CD14-positive monocyte (primary cell): ENCODE measurements around the gene MYPN. TPM values are rescaled to one million over a fixed set of nuclear protein-coding genes. Genes with fewer than 3 reads are reported as not detected.

Experiments
- DNase-seq, 3 donors: peaks; one replicate each; pipeline ENCODE4 v3.0.0-alpha.2; 2011 to 2022
- H2AFZ ChIP-seq: 2 replicates; pipeline ENCODE4 v1.6.0; 2012; ENCODE audit warnings: mild to moderate bottlenecking, low read depth, low read length, inconsistent platforms; ENCODE audit not compliant: insufficient read depth, poor library complexity, severe bottlenecking
- H3K27ac ChIP-seq, 2 donors: 1 replicate in 1 of 2; 2 replicates in 1 of 2; pipeline ENCODE4 v1.5.1; 2012 to 2013; ENCODE audit warnings: low read length in 2 of 2, control low read depth in 1 of 2, inconsistent platforms in 1 of 2, low read depth in 1 of 2, mild to moderate bottlenecking in 1 of 2
- H3K27me3 ChIP-seq, 2 donors: one replicate each; pipeline versions ENCODE4 v1.6.0 to v1.6.1; 2011 to 2013; ENCODE audit warnings: low read length in 2 of 2; ENCODE audit not compliant: control insufficient read depth in 2 of 2, insufficient read depth in 2 of 2
- H3K36me3 ChIP-seq, 2 donors: replicated peaks in 1 of 2; 1 replicate in 1 of 2; 2 replicates in 1 of 2; pipeline versions ENCODE4 v1.5.1 to v1.6.1; 2012 to 2013; ENCODE audit warnings: low read length in 2 of 2, control low read depth in 1 of 2, inconsistent platforms in 1 of 2, mild to moderate bottlenecking in 1 of 2; ENCODE audit not compliant: insufficient read depth in 2 of 2, control insufficient read depth in 1 of 2
- H3K4me1 ChIP-seq, 2 donors: 1 replicate in 1 of 2; 2 replicates in 1 of 2; pipeline versions ENCODE4 v1.5.1 to v1.6.1; 2012 to 2013; ENCODE audit warnings: low read length in 2 of 2, control low read depth in 1 of 2, inconsistent platforms in 1 of 2, mild to moderate bottlenecking in 1 of 2, moderate library complexity in 1 of 2; ENCODE audit not compliant: insufficient read depth in 2 of 2, control insufficient read depth in 1 of 2
- H3K4me2 ChIP-seq: replicated peaks from 2 replicates; pipeline ENCODE3; 2012; ENCODE audit warnings: low read length, moderate library complexity, mild to moderate bottlenecking; ENCODE audit not compliant: poor library complexity, severe bottlenecking; ENCODE audit errors: extremely low read depth
- H3K4me3 ChIP-seq, 3 experiments: fragments of 200-600 bp in 1 of 3; sonication (generic) in 1 of 3; replicated peaks in 1 of 3; 1 replicate in 2 of 3; 2 replicates in 1 of 3; pipeline ENCODE4 v1.5.1; 2011 to 2013; ENCODE audit warnings: low read length in 3 of 3, mild to moderate bottlenecking in 3 of 3, control low read depth in 2 of 3, low read depth in 2 of 3, inconsistent platforms in 1 of 3, moderate library complexity in 1 of 3
- H3K79me2 ChIP-seq: 2 replicates; pipeline ENCODE4 v1.6.0; 2012; ENCODE audit warnings: mild to moderate bottlenecking, control low read depth, inconsistent platforms, low read length, moderate library complexity; ENCODE audit not compliant: insufficient read depth
- H3K9ac ChIP-seq: 2 replicates; pipeline ENCODE4 v1.6.0; 2017; ENCODE audit warnings: low read length, mild to moderate bottlenecking; ENCODE audit not compliant: insufficient read depth, poor library complexity, severe bottlenecking
- H3K9me3 ChIP-seq, 2 donors: replicated peaks in 1 of 2; 1 replicate in 1 of 2; 2 replicates in 1 of 2; pipeline versions ENCODE4 v1.5.1 to v1.6.1; 2012 to 2013; ENCODE audit warnings: low read length in 2 of 2, control low read depth in 1 of 2; ENCODE audit not compliant: control insufficient read depth in 1 of 2, insufficient read depth in 1 of 2
- H4K20me1 ChIP-seq: 2 replicates; pipeline ENCODE4 v1.6.0; 2012; ENCODE audit warnings: mild to moderate bottlenecking, low read length, control low read depth, moderate library complexity; ENCODE audit not compliant: insufficient read depth
- H3K27ac Mint-ChIP-seq, 7 donors: one replicate each; pipeline ENCODE4 v1.8.0; 2020; ENCODE audit warnings: mild to moderate bottlenecking in 7 of 7, mixed read lengths in 7 of 7, moderate library complexity in 6 of 7, inconsistent platforms in 2 of 7
- H3K27me3 Mint-ChIP-seq, 3 donors: one replicate each; pipeline ENCODE4 v1.8.0; 2021 to 2022; ENCODE audit warnings: low read depth in 3 of 3, mild to moderate bottlenecking in 3 of 3, mixed read lengths in 3 of 3, moderate library complexity in 3 of 3, inconsistent platforms in 1 of 3
- H3K36me3 Mint-ChIP-seq, 2 donors: one replicate each; pipeline ENCODE4 v1.8.0; 2020; ENCODE audit warnings: mixed read lengths in 2 of 2, inconsistent platforms in 1 of 2, mild to moderate bottlenecking in 1 of 2
- H3K4me1 Mint-ChIP-seq: one replicate; pipeline ENCODE4 v1.8.0; 2020; ENCODE audit warnings: mild to moderate bottlenecking, mixed read lengths
- H3K4me3 Mint-ChIP-seq, 2 donors: one replicate each; pipeline ENCODE4 v1.8.0; 2020; ENCODE audit warnings: mild to moderate bottlenecking in 2 of 2, mixed read lengths in 2 of 2, moderate library complexity in 1 of 2
- H3K9me3 Mint-ChIP-seq, 7 donors: one replicate each; pipeline ENCODE4 v1.8.0; 2020 to 2022; ENCODE audit warnings: mixed read lengths in 7 of 7, mild to moderate bottlenecking in 6 of 7, moderate library complexity in 6 of 7, inconsistent platforms in 2 of 7
- WGBS: methylation state at CpG from one replicate; pipeline ENCODE4 v1.1.5; 2013; ENCODE audit warnings: missing lambda C conversion rate; ENCODE audit not compliant: insufficient coverage; 5-methylcytosine and 5-hydroxymethylcytosine counted together
- intact Hi-C, 2 donors: fragments of 100-400 bp; cut with micrococcal nuclease; formaldehyde crosslinking; loops; one replicate each; pipeline versions ENCODE4 v1.15.0 to v1.15.1; 2023
- polyA plus RNA-seq, 3 donors: library from polyadenylated mRNA; depleted of rRNA in 1 of 3; unstranded in 2 of 3; stranded (reverse) in 1 of 3; fragments of 300-500 nt in 2 of 3; fragments of >200 nt in 1 of 3; fragmentation: Illumina TruSeq in 2 of 3; gene quantifications; 1 replicate in 2 of 3; 2 replicates in 1 of 3; pipeline ENCODE4 v1.2.3, GENCODE V29; 2012 to 2021
- TF ChIP-seq, protein P1 (sequence below): fragments of 200-600 bp; IDR thresholded peaks from one replicate; pipeline ENCODE4 v1.8.0; 2022; ENCODE audit warnings: antibody characterized with exemption, mild to moderate bottlenecking

The MYPN gene
- polyA plus RNA-seq, 3 donors = not detected

DNA sequence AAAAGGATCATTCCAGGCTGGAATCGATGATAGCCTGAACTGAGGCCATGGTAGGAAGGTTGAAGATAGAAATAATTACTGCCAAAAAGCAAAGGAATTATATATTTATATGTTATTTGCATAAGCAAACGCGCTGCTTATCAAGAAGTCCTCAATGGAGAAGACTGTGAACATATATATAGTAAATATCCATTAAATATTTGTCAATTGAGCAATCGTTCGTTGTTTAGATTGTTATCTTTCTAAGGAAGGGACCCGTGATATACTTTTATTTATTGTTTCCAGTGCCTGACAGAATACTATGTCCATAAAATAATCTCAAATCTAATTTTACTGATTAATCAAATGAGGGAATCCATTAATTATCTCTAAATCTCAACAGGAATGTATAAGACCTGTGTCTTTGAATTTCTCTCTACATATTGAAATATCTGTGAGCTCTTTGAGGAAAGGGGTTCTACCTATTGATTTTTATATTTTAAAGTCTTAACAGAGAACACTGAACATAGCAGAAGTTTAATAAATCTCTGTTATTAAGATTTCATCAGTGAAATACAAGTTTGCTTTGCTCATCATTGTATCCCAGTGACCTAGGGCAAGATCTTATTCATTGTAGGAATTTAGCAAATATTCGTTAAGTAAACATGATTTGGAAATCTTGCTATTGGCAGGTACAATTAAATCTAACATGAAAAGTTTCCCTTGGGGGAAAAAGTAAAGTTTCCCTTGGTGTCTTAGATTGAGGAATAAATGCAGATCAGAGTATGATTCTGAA is 22.2 kb upstream of the MYPN start:
- no peak overlapping the region for H2AFZ ChIP-seq
- Mint-ChIP-seq H3K27ac (no peak overlapping the region), H3K27me3 (peaks cover 1 to 3% (median 2%) of the 10 kb centered on the region in 3 donors), H3K4me1 (peaks cover 8% of the 10 kb centered on the region), H3K9me3 (peaks cover 0 to 3% (median 0%) of the 10 kb centered on the region in 7 donors), H3K36me3 (no peaks in the 10 kb centered on the region), H3K4me3 (no peak overlapping the region)
- no peaks in the 10 kb centered on the region for H3K4me1 ChIP-seq
- no peak for DNase-seq
- no peaks in the 10 kb centered on the region for H3K9me3 ChIP-seq
- no peak overlapping the region for H3K4me2 ChIP-seq
- WGBS = no CpG with 5 or more reads among the region's 7 CpGs
- no peak overlapping the region for H3K27ac ChIP-seq
- no peaks in the 10 kb centered on the region for H3K27me3 ChIP-seq
- TF ChIP-seq, protein P1, sequence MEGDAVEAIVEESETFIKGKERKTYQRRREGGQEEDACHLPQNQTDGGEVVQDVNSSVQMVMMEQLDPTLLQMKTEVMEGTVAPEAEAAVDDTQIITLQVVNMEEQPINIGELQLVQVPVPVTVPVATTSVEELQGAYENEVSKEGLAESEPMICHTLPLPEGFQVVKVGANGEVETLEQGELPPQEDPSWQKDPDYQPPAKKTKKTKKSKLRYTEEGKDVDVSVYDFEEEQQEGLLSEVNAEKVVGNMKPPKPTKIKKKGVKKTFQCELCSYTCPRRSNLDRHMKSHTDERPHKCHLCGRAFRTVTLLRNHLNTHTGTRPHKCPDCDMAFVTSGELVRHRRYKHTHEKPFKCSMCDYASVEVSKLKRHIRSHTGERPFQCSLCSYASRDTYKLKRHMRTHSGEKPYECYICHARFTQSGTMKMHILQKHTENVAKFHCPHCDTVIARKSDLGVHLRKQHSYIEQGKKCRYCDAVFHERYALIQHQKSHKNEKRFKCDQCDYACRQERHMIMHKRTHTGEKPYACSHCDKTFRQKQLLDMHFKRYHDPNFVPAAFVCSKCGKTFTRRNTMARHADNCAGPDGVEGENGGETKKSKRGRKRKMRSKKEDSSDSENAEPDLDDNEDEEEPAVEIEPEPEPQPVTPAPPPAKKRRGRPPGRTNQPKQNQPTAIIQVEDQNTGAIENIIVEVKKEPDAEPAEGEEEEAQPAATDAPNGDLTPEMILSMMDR = no peak
- H4K20me1 ChIP-seq = no peaks in the 10 kb centered on the region
- H3K79me2 ChIP-seq = no peaks in the 10 kb centered on the region
- no peak overlapping the region for H3K9ac ChIP-seq
- intact Hi-C loops = no loop called here
- no peaks in the 10 kb centered on the region for H3K36me3 ChIP-seq
- H3K4me3 ChIP-seq = no peak overlapping the region

DNA sequence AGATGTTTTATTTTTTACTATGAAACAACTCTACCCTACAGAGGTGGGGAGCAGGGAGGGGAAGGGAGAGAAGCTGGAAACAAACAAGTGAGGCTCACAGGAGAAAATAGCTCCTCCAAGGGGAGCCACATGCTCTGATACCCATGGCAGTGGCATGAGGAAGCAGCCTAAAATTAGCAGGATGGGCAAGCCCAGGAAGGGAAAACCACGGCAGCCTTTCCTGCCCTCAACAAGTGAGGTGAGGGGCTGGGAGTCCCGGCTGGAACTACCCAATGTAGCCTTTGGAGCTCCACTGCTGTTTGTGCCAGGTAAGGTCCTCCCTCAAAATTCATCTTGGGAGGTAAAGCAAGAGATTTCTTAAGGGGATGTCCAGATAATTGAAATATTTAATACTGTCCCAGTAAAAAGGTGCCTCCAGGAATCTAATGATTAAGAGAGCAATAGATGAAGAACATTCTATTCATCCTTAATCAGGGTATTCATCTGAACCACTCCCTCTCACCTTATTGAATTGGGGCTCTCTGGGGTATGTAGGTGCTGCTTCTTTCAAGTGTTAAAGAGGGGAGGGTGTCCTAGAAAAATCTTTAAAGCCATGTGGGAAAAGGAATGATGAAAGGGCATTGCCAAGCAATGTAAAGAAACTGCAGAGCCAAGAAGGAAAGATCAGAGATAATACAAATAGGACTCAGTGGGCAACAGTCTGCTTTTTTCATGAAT is 21.4 kb upstream of the MYPN start:
- Histone ChIP-seq H3K79me2 (no peaks in the 10 kb centered on the region), H2AFZ (no peak overlapping the region), H3K4me3 (no peak overlapping the region), H3K36me3 (no peaks in the 10 kb centered on the region), H3K4me1 (no peaks in the 10 kb centered on the region), H3K27me3 (no peaks in the 10 kb centered on the region), H3K9ac (no peak overlapping the region), H4K20me1 (no peaks in the 10 kb centered on the region), H3K4me2 (no peak overlapping the region), H3K9me3 (no peaks in the 10 kb centered on the region), H3K27ac (no peak overlapping the region)
- no peak overlapping the region for H3K27ac Mint-ChIP-seq
- intact Hi-C loops = no loop called here
- H3K4me1 Mint-ChIP-seq = peaks cover 8% of the 10 kb centered on the region
- H3K36me3 Mint-ChIP-seq = no peaks in the 10 kb centered on the region
- DNase-seq = no peak
- WGBS = 0% methylated on average over 1 of the region's 2 CpGs
- peaks cover 1 to 2% (median 2%) of the 10 kb centered on the region in 3 donors for H3K27me3 Mint-ChIP-seq
- peaks cover 0 to 3% (median 0%) of the 10 kb centered on the region in 7 donors for H3K9me3 Mint-ChIP-seq
- TF ChIP-seq, protein P1 = no peak
- no peak overlapping the region for H3K4me3 Mint-ChIP-seq
